Ishikawa (cell line): ENCODE data around the gene ASPSCR1.

Source experiments
- CEBPB ChIP-seq: IDR thresholded peaks from 2 replicates; pipeline ENCODE4 v1.6.1; 2012
- CREB1 ChIP-seq: IDR thresholded peaks from 2 replicates; pipeline ENCODE4 v1.6.1; 2012; ENCODE audit warnings: low read depth
- EGR1 ChIP-seq: IDR thresholded peaks from 2 replicates; pipeline ENCODE4 v1.6.1; 2012
- EP300 ChIP-seq: IDR thresholded peaks from 2 replicates; pipeline ENCODE4 v1.6.1; 2012; ENCODE audit warnings: borderline replicate concordance
- FOXM1 ChIP-seq: IDR thresholded peaks from 2 replicates; pipeline ENCODE4 v1.6.1; 2012; ENCODE audit warnings: low read depth, borderline replicate concordance
- MAX ChIP-seq: IDR thresholded peaks from 2 replicates; pipeline ENCODE4 v1.6.1; 2012
- NFIC ChIP-seq: IDR thresholded peaks from 2 replicates; pipeline ENCODE4 v1.6.1; 2012
- RAD21 ChIP-seq: IDR thresholded peaks from 2 replicates; pipeline ENCODE4 v1.6.1; 2012; ENCODE audit warnings: low read depth
- REST ChIP-seq: IDR thresholded peaks from 2 replicates; pipeline ENCODE4 v1.6.1; 2012; ENCODE audit warnings: low read depth, mild to moderate bottlenecking
- TAF1 ChIP-seq: IDR thresholded peaks from 2 replicates; pipeline ENCODE4 v1.6.1; 2012; ENCODE audit warnings: low read depth, mild to moderate bottlenecking
- TCF12 ChIP-seq: IDR thresholded peaks from 2 replicates; pipeline ENCODE4 v1.6.1; 2012; ENCODE audit warnings: low read depth
- TEAD4 ChIP-seq: IDR thresholded peaks from 2 replicates; pipeline ENCODE4 v1.6.1; 2012
- USF1 ChIP-seq: IDR thresholded peaks from 2 replicates; pipeline ENCODE4 v1.6.1; 2012
- YY1 ChIP-seq: IDR thresholded peaks from 2 replicates; pipeline ENCODE4 v1.6.1; 2012; ENCODE audit warnings: low read depth
- ZBTB7A ChIP-seq: IDR thresholded peaks from 2 replicates; pipeline ENCODE4 v1.6.1; 2012; ENCODE audit warnings: low read depth

The ASPSCR1 gene

GRCh38 chr17:81952792-81953228 lies 24.6 kb upstream of the ASPSCR1 start:
- TF ChIP-seq NFIC = no peak
- no peak for TF ChIP-seq TCF12
- no peak for TF ChIP-seq EGR1
- TF ChIP-seq MAX = no peak
- no peak for TF ChIP-seq REST
- no peak for TF ChIP-seq YY1
- no peak for TF ChIP-seq TEAD4
- TF ChIP-seq CEBPB = no peak
- TF ChIP-seq FOXM1 = no peak
- TF ChIP-seq EP300 = no peak
- no peak for TF ChIP-seq TAF1
- TF ChIP-seq CREB1 = no peak
- no peak for TF ChIP-seq ZBTB7A
- no peak for TF ChIP-seq RAD21
- TF ChIP-seq USF1 = no peak

GRCh38 chr17:81953443-81953842 lies 24.0 kb upstream of the ASPSCR1 start:
- TF ChIP-seq RAD21 = peak; percentile 38

- TF ChIP-seq YY1 = no peak
- TF ChIP-seq EP300 = no peak
- TF ChIP-seq RAD21 = no peak
- TF ChIP-seq MAX = no peak
- TF ChIP-seq TCF12 = no peak
- TF ChIP-seq EGR1 = no peak
- TF ChIP-seq FOXM1 = no peak
- TF ChIP-seq NFIC = no peak
- no peak for TF ChIP-seq CEBPB
- TF ChIP-seq TEAD4 = no peak
Observed at GRCh38 chr17:81954131-81955057, 23.0 kb upstream of the ASPSCR1 start.

- TF ChIP-seq FOXM1 (no peak), EGR1 (no peak), TAF1 (no peak), TCF12 (no peak), YY1 (no peak), CREB1 (no peak), RAD21 (no peak), CEBPB (no peak), TEAD4 (no peak), ZBTB7A (no peak), MAX (no peak), USF1 (no peak), EP300 (no peak), NFIC (no peak), REST (no peak)
Observed at GRCh38 chr17:81955058-81955681, 22.3 kb upstream of the ASPSCR1 start.

- no peak for TF ChIP-seq RAD21
- TF ChIP-seq TCF12 = no peak
- TF ChIP-seq EP300 = no peak
- no peak for TF ChIP-seq TEAD4
Observed at GRCh38 chr17:81955756-81956544, 21.5 kb upstream of the ASPSCR1 start.
